Measurements from ENCODE around the gene PIK3R2.

DNA sequence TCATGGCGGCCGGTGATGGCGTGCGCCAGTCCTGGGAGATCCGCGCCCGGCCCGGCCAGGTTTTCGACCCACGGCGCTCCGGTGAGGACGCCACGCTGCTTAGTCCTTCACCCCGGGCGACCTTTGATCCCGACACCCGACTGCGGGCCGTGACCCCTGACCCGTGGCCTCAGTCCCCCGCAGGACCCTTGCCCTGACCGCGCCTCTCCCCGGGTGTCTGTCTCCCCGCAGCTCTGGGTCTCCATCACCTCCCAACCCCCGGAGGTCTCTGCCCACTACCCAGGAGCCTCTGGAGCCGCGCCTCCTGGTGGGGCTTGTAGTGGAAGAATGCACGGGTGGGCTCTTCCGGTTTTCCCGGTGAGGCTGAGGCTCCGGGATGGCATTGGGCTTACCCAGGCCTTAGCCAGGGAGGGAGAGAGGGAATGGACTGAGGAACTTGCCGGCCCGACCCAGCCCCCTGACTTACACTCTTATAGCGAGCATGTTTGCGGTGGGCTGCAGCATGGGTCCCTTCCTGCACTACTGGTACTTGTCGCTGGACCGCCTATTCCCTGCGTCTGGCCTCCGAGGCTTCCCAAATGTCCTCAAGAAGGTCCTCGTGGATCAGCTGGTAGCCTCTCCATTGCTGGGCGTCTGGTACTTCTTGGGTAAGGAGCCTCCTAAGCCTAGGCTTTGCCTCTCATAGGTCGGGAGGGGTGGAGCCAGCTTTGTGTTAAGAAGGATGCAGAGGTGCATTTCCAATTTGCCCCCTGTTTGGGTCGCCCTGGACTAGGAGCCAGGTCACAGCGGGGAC, 40.6 kb downstream of the PIK3R2 start:
- no peak for TF ChIP-seq TCF4 (CRISPR knock-in tag; IDR thresholded peaks at IDR 0.05; ENCODE audit: borderline replicate concordance)
- TF ChIP-seq ZNF565 (CRISPR knock-in tag; conservative IDR thresholded peaks at IDR 0.05; ENCODE audit: low read depth) = no peak
